NB4 (cell line): ENCODE data around the gene KLHL8.

ENCODE experiments used
- DNase-seq: peaks from one replicate; pipeline ENCODE4 v3.0.0; 2010; ENCODE audit warnings: low read depth
- H3K4me3 ChIP-seq: one replicate; pipeline ENCODE4 v1.5.1; 2011; ENCODE audit warnings: mild to moderate bottlenecking, low read depth, low read length, moderate library complexity
- MYC ChIP-seq: IDR thresholded peaks from 2 replicates; pipeline ENCODE4 v1.6.1; 2011; ENCODE audit warnings: low read depth, low read length
- POLR2A ChIP-seq: IDR thresholded peaks from 2 replicates; pipeline ENCODE4 v1.6.1; 2011; ENCODE audit warnings: mild to moderate bottlenecking; ENCODE audit not compliant: insufficient read length; ENCODE audit errors: extremely low read depth
- TF ChIP-seq, protein P1 (sequence below): IDR thresholded peaks from one replicate; pipeline ENCODE4 v1.5.1; 2012; ENCODE audit warnings: low read depth, low read length
- TF ChIP-seq, protein P2 (sequence below): IDR thresholded peaks from 2 replicates; pipeline ENCODE4 v1.6.1; 2011; ENCODE audit warnings: low read depth, low read length

KLHL8 gene

DNA sequence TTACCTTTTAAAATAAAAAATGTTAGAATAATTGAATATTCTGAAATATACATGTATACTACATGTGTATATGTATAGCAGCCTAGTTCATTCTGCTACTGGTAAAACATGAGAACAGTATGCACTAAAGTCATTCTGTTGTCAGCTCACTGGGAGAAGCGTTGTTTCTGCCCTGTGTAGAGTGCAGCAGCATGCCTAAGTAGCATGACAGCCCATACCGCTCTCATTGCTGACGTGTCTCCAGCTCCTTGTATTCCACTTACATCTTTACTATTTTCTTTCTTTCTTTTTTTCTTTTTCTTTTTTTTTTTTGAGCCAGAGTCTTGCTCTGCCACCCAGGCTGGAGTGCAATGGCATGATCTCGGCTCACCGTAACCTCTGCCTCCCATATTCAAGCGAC, 90.7 kb downstream of the KLHL8 start:
- no peak for DNase-seq
- TF ChIP-seq, protein P1, sequence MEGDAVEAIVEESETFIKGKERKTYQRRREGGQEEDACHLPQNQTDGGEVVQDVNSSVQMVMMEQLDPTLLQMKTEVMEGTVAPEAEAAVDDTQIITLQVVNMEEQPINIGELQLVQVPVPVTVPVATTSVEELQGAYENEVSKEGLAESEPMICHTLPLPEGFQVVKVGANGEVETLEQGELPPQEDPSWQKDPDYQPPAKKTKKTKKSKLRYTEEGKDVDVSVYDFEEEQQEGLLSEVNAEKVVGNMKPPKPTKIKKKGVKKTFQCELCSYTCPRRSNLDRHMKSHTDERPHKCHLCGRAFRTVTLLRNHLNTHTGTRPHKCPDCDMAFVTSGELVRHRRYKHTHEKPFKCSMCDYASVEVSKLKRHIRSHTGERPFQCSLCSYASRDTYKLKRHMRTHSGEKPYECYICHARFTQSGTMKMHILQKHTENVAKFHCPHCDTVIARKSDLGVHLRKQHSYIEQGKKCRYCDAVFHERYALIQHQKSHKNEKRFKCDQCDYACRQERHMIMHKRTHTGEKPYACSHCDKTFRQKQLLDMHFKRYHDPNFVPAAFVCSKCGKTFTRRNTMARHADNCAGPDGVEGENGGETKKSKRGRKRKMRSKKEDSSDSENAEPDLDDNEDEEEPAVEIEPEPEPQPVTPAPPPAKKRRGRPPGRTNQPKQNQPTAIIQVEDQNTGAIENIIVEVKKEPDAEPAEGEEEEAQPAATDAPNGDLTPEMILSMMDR = no peak
- TF ChIP-seq MYC = no peak
- TF ChIP-seq, protein P2, sequence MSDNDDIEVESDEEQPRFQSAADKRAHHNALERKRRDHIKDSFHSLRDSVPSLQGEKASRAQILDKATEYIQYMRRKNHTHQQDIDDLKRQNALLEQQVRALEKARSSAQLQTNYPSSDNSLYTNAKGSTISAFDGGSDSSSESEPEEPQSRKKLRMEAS = no peak
- TF ChIP-seq POLR2A = no peak
- H3K4me3 ChIP-seq = no peak overlapping the region

DNA sequence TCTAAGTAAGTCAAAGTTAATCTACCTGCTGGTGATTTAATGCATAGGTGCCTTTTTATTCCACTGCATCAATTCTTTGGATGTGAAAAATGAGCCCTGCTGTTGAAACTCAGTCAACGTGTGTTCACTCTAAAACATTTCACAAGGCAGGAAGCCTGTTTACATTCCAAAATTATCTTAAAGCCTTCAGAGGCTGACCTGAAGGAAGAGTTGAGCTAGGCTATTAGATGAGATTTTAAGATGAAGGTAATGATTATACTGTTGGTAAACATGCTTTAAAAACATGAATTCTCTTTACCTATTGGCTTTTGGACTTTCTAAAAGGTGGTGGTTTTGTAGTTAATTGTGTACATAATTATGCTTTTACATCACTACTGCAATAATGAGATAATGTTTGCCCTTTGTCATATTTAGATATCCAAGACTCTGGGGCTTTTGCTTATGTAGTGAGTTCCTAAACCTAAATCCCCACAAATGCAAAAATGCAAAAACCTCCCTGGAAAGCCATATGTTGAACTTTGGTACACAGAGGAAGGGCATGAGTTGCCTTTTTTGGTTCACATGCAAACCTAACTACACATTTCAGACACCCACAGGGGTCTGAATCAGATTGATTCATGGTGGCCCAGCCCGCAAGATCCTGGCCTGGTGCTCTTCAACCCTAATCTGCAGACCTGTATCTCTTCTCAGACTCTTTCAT, 92.3 kb downstream of the KLHL8 start:
- TF ChIP-seq POLR2A (no peak), MYC (no peak)
- TF ChIP-seq, protein P1 = no peak
- TF ChIP-seq, protein P2 = no peak
- no peak overlapping the region for H3K4me3 ChIP-seq
- no peak for DNase-seq

DNA sequence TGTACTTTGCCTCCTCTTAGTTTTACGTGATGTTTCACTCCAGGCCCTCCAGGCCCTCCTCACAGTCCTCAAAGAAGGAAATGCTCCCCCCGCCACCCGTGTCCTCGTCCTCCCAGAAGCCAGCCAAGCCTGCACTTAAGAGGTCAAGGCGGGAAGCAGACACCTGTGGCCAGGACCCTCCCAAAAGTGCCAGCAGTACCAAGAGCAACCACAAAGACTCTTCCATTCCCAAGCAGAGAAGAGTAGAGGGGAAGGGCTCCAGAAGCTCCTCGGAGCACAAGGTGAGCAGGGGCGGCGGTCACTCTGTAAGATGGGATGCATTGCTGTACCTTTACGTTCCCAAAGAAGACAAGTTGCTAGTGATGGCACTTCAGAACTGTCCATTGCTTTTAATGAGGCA, 94.4 kb downstream of the KLHL8 start:
- no peak overlapping the region for H3K4me3 ChIP-seq
- no peak for DNase-seq
- no peak for TF ChIP-seq MYC
- TF ChIP-seq POLR2A = no peak
- TF ChIP-seq, protein P1 = no peak
- TF ChIP-seq, protein P2 = no peak

DNA sequence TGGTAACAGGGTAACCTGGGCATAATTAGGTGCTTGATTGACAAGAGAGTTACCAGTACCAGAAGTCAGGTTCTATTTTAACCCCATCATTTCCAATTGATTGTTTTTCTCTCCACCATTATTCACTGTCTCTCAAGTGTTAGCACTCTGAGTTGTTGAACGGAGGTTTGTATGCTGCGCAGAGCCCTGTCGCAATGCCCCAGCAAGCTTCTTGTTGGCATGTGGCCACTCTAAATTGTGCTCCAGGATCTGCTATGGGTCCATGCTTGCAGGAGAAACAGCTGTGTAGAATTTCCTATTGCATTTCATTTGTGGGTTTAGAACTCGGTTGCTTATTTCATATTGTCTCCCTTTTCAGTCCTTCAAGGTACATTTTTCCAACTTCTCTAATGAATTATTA, 98.2 kb downstream of the KLHL8 start:
- DNase-seq = peak; percentile 22
- no peak overlapping the region for H3K4me3 ChIP-seq
- TF ChIP-seq POLR2A (no peak), MYC (no peak)
- TF ChIP-seq, protein P2 = no peak
- TF ChIP-seq, protein P1 = no peak

DNA sequence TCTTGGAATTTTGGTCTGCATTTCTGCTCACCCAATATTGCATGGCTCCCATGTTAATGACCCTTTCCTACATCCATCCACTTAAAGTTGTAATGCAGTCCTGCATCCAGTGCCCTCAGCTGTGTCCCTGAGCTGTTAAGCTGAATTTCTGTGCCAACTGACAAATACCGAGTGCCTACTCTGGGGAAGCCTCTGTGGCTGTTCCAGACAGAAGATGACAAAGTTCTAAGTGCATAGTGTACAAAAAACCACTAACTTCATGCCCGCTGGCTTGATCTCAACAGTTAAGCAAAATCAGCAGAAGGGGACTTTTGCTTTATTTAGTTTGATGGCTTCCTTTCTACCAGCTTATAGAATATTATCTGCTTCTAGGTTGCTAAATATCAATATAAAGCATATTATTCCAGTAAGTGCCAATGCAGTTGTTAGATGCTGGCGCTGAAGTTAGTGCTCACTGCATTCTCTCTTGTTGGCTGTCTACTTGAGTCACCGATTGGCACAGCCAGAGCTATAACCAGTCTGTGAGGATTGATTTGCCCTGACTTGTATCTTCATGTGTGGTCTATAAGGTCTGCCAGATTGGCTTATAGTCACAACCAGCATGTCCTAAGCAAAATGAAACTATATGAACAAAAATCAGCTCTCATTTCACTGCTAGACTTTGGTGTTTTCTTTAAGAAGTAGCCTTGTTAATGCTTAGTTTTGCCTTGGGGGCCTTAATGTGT, 98.9 kb downstream of the KLHL8 start:
- no peak for DNase-seq
- no peak for TF ChIP-seq MYC
- TF ChIP-seq, protein P2 = no peak
- TF ChIP-seq POLR2A = no peak
- TF ChIP-seq, protein P1 = no peak
- H3K4me3 ChIP-seq = no peak overlapping the region
